Prostate gland (tissue), 2 donors: ENCODE measurements around the gene MYLK.

Experiments used
- CTCF ChIP-seq, 4 experiments: fragments of 200-600 bp in 2 of 4; fragments of 450-650 bp in 2 of 4; sonication (generic) in 2 of 4; IDR thresholded peaks; 1 replicate in 3 of 4; 2 replicates in 1 of 4; pipeline ENCODE4 v1.5.1; 2016 to 2019; ENCODE audit warnings: antibody characterized with exemption in 4 of 4, mild to moderate bottlenecking in 2 of 4, moderate library complexity in 2 of 4
- POLR2A ChIP-seq: fragments of 450-650 bp; IDR thresholded peaks from one replicate; pipeline ENCODE4 v1.6.1; 2016; ENCODE audit warnings: antibody characterized with exemption, mild to moderate bottlenecking
- POLR2AphosphoS5 ChIP-seq: sonication (generic); formaldehyde crosslinking; IDR thresholded peaks from one replicate; pipeline ENCODE4 v1.6.1; 2017; ENCODE audit warnings: antibody characterized with exemption

GRCh38 chr3:123683505-123684154 is 200.5 kb downstream of the MYLK start:
- TF ChIP-seq CTCF (IDR thresholded peaks at IDR 0.05): no peak
- TF ChIP-seq POLR2AphosphoS5: no peak
- no peak for TF ChIP-seq POLR2A
